GM21381 (cell line): ENCODE data around the gene TBX6.

Experiments
- ATAC-seq: cut with Tn5 transposase; IDR thresholded peaks from one replicate; pipeline ENCODE4 v1.9.1; 2021; ENCODE audit warnings: mild to moderate bottlenecking, moderate library complexity; ENCODE audit not compliant: unreplicated experiment

TBX6 gene

GRCh38 chr16:30040221-30040620, 51.5 kb downstream of the TBX6 start:
- ATAC-seq, result no peak
